GM12878 (cell line): Measurements from ENCODE around the gene FBXW12. TPM values are rescaled to one million over a fixed set of nuclear protein-coding genes. Genes with fewer than 3 reads are reported as not detected.

Source experiments
- BCL11A ChIP-seq: IDR thresholded peaks from 2 replicates; pipeline ENCODE4 v1.6.1; 2011; ENCODE audit warnings: low read depth, low read length
- EED ChIP-seq: sonication (generic); IDR thresholded peaks from 2 replicates; pipeline ENCODE4 v1.6.1; 2016; ENCODE audit warnings: antibody characterized with exemption, low read depth
- FOXM1 ChIP-seq: IDR thresholded peaks from 2 replicates; pipeline ENCODE4 v1.6.1; 2012; ENCODE audit warnings: low read depth, mild to moderate bottlenecking, inconsistent platforms, low read length, moderate library complexity
- HCFC1 ChIP-seq: fragments of 150-350 bp; IDR thresholded peaks from 2 replicates; pipeline ENCODE4 v1.6.1; 2014; ENCODE audit warnings: low read length
- HDAC6 ChIP-seq: fragments of 200-600 bp; sonication (generic); IDR thresholded peaks from one replicate; pipeline ENCODE4 v1.8.0; 2017; ENCODE audit warnings: antibody characterized with exemption; ENCODE audit not compliant: unreplicated experiment
- HSF1 ChIP-seq: fragments of 150-350 bp; IDR thresholded peaks from 2 replicates; pipeline ENCODE4 v1.6.1; 2014; ENCODE audit warnings: mild to moderate bottlenecking, low read depth, low read length
- IKZF1 ChIP-seq: fragments of 450-650 bp; conservative IDR thresholded peaks from 2 replicates; pipeline ENCODE4 v1.6.1; 2017; ENCODE audit warnings: antibody characterized with exemption, mild to moderate bottlenecking
- JUNB ChIP-seq: IDR thresholded peaks from 2 replicates; pipeline ENCODE4 v1.6.1; 2016; ENCODE audit warnings: antibody characterized with exemption, mild to moderate bottlenecking
- KAT2A ChIP-seq: conservative IDR thresholded peaks from 2 replicates; pipeline ENCODE4 v1.6.1; 2011; ENCODE audit warnings: low read depth, low read length; ENCODE audit not compliant: control insufficient read depth
- KDM1A ChIP-seq: fragments of 200-600 bp; sonication (generic); IDR thresholded peaks from 2 replicates; pipeline ENCODE4 v1.6.1; 2016; ENCODE audit warnings: borderline replicate concordance
- LARP7 ChIP-seq: fragments of 450-650 bp; IDR thresholded peaks from 2 replicates; pipeline ENCODE4 v1.6.1; 2017; ENCODE audit warnings: mild to moderate bottlenecking
- MEF2A ChIP-seq: IDR thresholded peaks from 2 replicates; pipeline ENCODE4 v1.6.1; 2011; ENCODE audit warnings: low read depth, mild to moderate bottlenecking, low read length, moderate library complexity; ENCODE audit not compliant: insufficient read depth
- MTA2 ChIP-seq: fragments of 450-650 bp; IDR thresholded peaks from 2 replicates; pipeline ENCODE4 v1.6.1; 2016; ENCODE audit warnings: low read depth, mild to moderate bottlenecking, moderate library complexity
- MTA3 ChIP-seq: IDR thresholded peaks from 2 replicates; pipeline ENCODE4 v1.6.1; 2012; ENCODE audit warnings: low read length, inconsistent platforms, borderline replicate concordance
- NBN ChIP-seq: fragments of 450-650 bp; IDR thresholded peaks from 2 replicates; pipeline ENCODE4 v1.6.1; 2016
- NFIC ChIP-seq: IDR thresholded peaks from 2 replicates; pipeline ENCODE4 v1.6.1; 2012; ENCODE audit warnings: low read depth, mild to moderate bottlenecking, inconsistent platforms, low read length, moderate library complexity
- NR2C2 ChIP-seq: IDR thresholded peaks from 2 replicates; pipeline ENCODE4 v1.6.1; 2011; ENCODE audit warnings: borderline replicate concordance, low read depth; ENCODE audit not compliant: control insufficient read depth, insufficient read length
- PAX8 ChIP-seq: fragments of 450-650 bp; IDR thresholded peaks from 2 replicates; pipeline ENCODE4 v1.6.1; 2017; ENCODE audit warnings: mild to moderate bottlenecking, moderate library complexity
- PRDM15 ChIP-seq: fragments of 450-650 bp; formaldehyde crosslinking; IDR thresholded peaks from 2 replicates; pipeline ENCODE4 v1.4.0; 2020; ENCODE audit warnings: mild to moderate bottlenecking, moderate library complexity
- RAD51 ChIP-seq: fragments of 450-650 bp; IDR thresholded peaks from 2 replicates; pipeline ENCODE4 v1.6.1; 2016; ENCODE audit warnings: moderate library complexity, mild to moderate bottlenecking, inconsistent platforms
- RELA ChIP-seq: fragments of 450-650 bp; IDR thresholded peaks from 2 replicates; pipeline ENCODE4 v1.8.0; 2014; ENCODE audit warnings: borderline replicate concordance; ENCODE audit not compliant: partially characterized antibody
- RELB ChIP-seq: fragments of 450-650 bp; IDR thresholded peaks from 2 replicates; pipeline ENCODE4 v1.6.1; 2017; ENCODE audit warnings: low read depth, mild to moderate bottlenecking, moderate library complexity
- RFX5 ChIP-seq: IDR thresholded peaks from 2 replicates; pipeline ENCODE4 v1.6.1; 2011; ENCODE audit warnings: low read depth, low read length, improper control_type of control experiment
- SMARCA5 ChIP-seq: fragments of 450-650 bp; IDR thresholded peaks from 2 replicates; pipeline ENCODE4 v1.6.1; 2017; ENCODE audit warnings: mild to moderate bottlenecking
- STAT1 ChIP-seq: fragments of 450-650 bp; conservative IDR thresholded peaks from 2 replicates; pipeline ENCODE4 v1.6.1; 2014; ENCODE audit warnings: antibody characterized with exemption, mild to moderate bottlenecking
- SUZ12 ChIP-seq: fragments of 200-600 bp; sonication (generic); IDR thresholded peaks from one replicate; pipeline ENCODE4 v1.6.1; 2018; ENCODE audit warnings: antibody characterized with exemption, mild to moderate bottlenecking; ENCODE audit not compliant: unreplicated experiment
- ZZZ3 ChIP-seq: IDR thresholded peaks from 2 replicates; pipeline ENCODE4 v1.6.1; 2011; ENCODE audit warnings: low read depth; ENCODE audit not compliant: control insufficient read depth, insufficient read length
- polyA plus RNA-seq, 11 experiments: library from polyadenylated mRNA; depleted of rRNA in 4 of 11; unstranded in 6 of 11; stranded (reverse) in 5 of 11; fragments of >200 nt; fragmentation: Nextera tagmentation in 4 of 11; fragmentation: Illumina TruSeq in 1 of 11; extraction: Ambion mirVana in 4 of 11; extraction: Trizol in 1 of 11; gene quantifications; 1 replicate in 1 of 11; 2 replicates in 10 of 11; pipeline versions ENCODE4 v1.2.1 to v1.2.3, GENCODE V29; 2011 to 2016; ENCODE audit warnings: inconsistent platforms in 2 of 11, missing spikeins in 2 of 11, low read depth in 1 of 11
- total RNA-seq, 4 experiments: library from RNA; depleted of rRNA in 3 of 4; stranded (reverse); fragments of >200 nt in 3 of 4; fragmentation: Illumina TruSeq in 1 of 4; extraction: Trizol in 1 of 4; gene quantifications; 2 replicates each; pipeline versions ENCODE4 v1.2.1 to v1.2.3, GENCODE V29; 2013 to 2021

FBXW12 gene
- total and polyA plus RNA-seq, 10 of the 15 experiments (the other 5 are each of a cell fraction or from before 2014, with no cell fraction given): 0.04 to 0.18 (median 0.12) TPM; not detected in 4

- TF ChIP-seq MTA3 (no peak), HDAC6 (no peak), HSF1 (no peak), LARP7 (peak; percentile 23; the same call in 1 of the 2 replicates), NBN (peak; percentile 61; the same call in 1 of the 2 replicates), PRDM15 (CRISPR knock-in tag) (no peak), RAD51 (peak; percentile 88), JUNB (no peak), RELB (peak; percentile 52; the same call in 1 of the 2 replicates), PAX8 (no peak), STAT1 (no peak), IKZF1 (peak; percentile 60; the same call in 1 of the 2 replicates), FOXM1 (no peak), KAT2A (no peak), BCL11A (no peak), NFIC (no peak), RFX5 (peak; percentile 72), SUZ12 (no peak), MEF2A (0 out of 2 replicates have a peak, but pooled peaks have one; percentile 24), ZZZ3 (no peak), HCFC1 (peak; percentile 63), KDM1A (no peak), NR2C2 (peak; percentile 94), EED (peak; percentile 10; the same call in 1 of the 2 replicates), RELA (peak; percentile 23), MTA2 (peak; percentile 93), SMARCA5 (no peak)
These were observed 68.0 kb downstream of the FBXW12 start, which contains the start of the genes CCDC51 and TMA7 (continued) for GRCh38 chr3:48439820-48440589.
